GM12878 (cell line): Measurements from ENCODE around the gene TSHZ2. TPM values are rescaled to one million over a fixed set of nuclear protein-coding genes. Genes with fewer than 3 reads are reported as not detected.

Experiments used
- ATAC-seq: fragments of 200-7000 bp; cut with Tn5 transposase; 3 replicates; pipeline ENCODE4 v1.9.1; 2020; ENCODE audit warnings: mild to moderate bottlenecking, moderate library complexity
- BruUV-seq: library from RNA; stranded (reverse); fragments of 400-500 nt; replicated peaks from 2 replicates; lab custom pipeline; 2021; lab: Mats Ljungman, UMichigan
- CTCF ChIA-PET: fragments of 300-600 bp; sonication (Branson Sonifier 250); formaldehyde crosslinking; extraction: SDS; loops from one replicate; lab custom pipeline; 2021; ENCODE audit warnings: inconsistent platforms; lab: Yijun Ruan, JAX
- POLR2A ChIA-PET: fragments of 350-600 bp; formaldehyde crosslinking; extraction: SDS; loops from one replicate; lab custom pipeline; 2021; ENCODE audit warnings: inconsistent platforms; lab: Charles Lee
- RAD21 ChIA-PET: fragments of 300-600 bp; sonication (Branson Sonifier 250); formaldehyde crosslinking; loops from one replicate; lab custom pipeline; 2023; ENCODE audit warnings: antibody characterized with exemption; ENCODE audit not compliant: unreplicated experiment; lab: Charles Lee
- SMC1A ChIA-PET: fragments of 300-600 bp; sonication (Branson Sonifier 250); formaldehyde crosslinking; loops from one replicate; lab custom pipeline; 2023; ENCODE audit not compliant: unreplicated experiment, uncharacterized antibody; lab: Charles Lee
- DNase-seq: peaks from one replicate; pipeline ENCODE4 v3.0.0-alpha.2; 2011; ENCODE audit warnings: low read depth, low spot score
- FAIRE-seq: peaks from 3 replicates; lab custom pipeline; 2011; peaks lifted over from hg19 to GRCh38; lab: Jason Lieb, UNC
- H2AFZ ChIP-seq: 2 replicates; pipeline ENCODE4 v1.6.0; 2011; ENCODE audit warnings: low read depth, low read length, control low read depth; ENCODE audit not compliant: control insufficient read depth
- H3K27ac ChIP-seq: 2 replicates; pipeline ENCODE4 v1.5.1; 2011; ENCODE audit warnings: control low read depth; ENCODE audit not compliant: control insufficient read depth, insufficient read depth
- H3K27me3 ChIP-seq, 2 experiments: replicated peaks in 1 of 2; 2 replicates each; pipeline versions ENCODE4 v1.6.0 to v1.6.1; 2011; ENCODE audit warnings: low read length in 1 of 2; ENCODE audit not compliant: control insufficient read depth in 2 of 2, insufficient read depth in 2 of 2
- H3K36me3 ChIP-seq, 2 experiments: 2 replicates each; pipeline ENCODE4 v1.5.1; 2011; ENCODE audit warnings: low read length in 1 of 2; ENCODE audit not compliant: control insufficient read depth in 2 of 2, insufficient read depth in 2 of 2
- H3K4me1 ChIP-seq: 2 replicates; pipeline ENCODE4 v1.6.1; 2011; ENCODE audit warnings: mild to moderate bottlenecking, low read length, moderate library complexity, mixed read lengths; ENCODE audit not compliant: control insufficient read depth, insufficient read depth
- H3K4me2 ChIP-seq: 2 replicates; pipeline ENCODE4 v1.6.0; 2011; ENCODE audit warnings: control low read depth; ENCODE audit not compliant: control insufficient read depth, insufficient read depth
- H3K4me3 ChIP-seq: fragments of 200-600 bp; sonication (generic); 2 replicates; pipeline ENCODE4 v1.5.1; 2016
- H3K79me2 ChIP-seq: 2 replicates; pipeline ENCODE4 v1.6.0; 2011; ENCODE audit warnings: low read length; ENCODE audit not compliant: control insufficient read depth, insufficient read depth
- H3K9ac ChIP-seq: 2 replicates; pipeline ENCODE4 v1.8.0; 2011; ENCODE audit warnings: low read length, control low read depth, mixed read lengths; ENCODE audit not compliant: control insufficient read depth, insufficient read depth
- H3K9me3 ChIP-seq: replicated peaks from 3 replicates; pipeline ENCODE4 v1.5.1; 2011; ENCODE audit warnings: mild to moderate bottlenecking, low read length; ENCODE audit not compliant: control insufficient read depth, insufficient read depth
- H4K20me1 ChIP-seq: 2 replicates; pipeline ENCODE4 v1.6.0; 2011; ENCODE audit not compliant: control insufficient read depth, insufficient read depth
- BCLAF1 ChIP-seq: fragments of 450-650 bp; IDR thresholded peaks from 2 replicates; pipeline ENCODE4 v1.6.1; 2017; ENCODE audit warnings: antibody characterized with exemption, mild to moderate bottlenecking, moderate library complexity
- MEF2B ChIP-seq: fragments of 450-650 bp; IDR thresholded peaks from 2 replicates; pipeline ENCODE4 v1.6.1; 2018; ENCODE audit warnings: mild to moderate bottlenecking, moderate library complexity; ENCODE audit not compliant: partially characterized antibody, poor library complexity, severe bottlenecking
- MLLT1 ChIP-seq: fragments of 450-650 bp; IDR thresholded peaks from 2 replicates; pipeline ENCODE4 v1.6.1; 2016; ENCODE audit warnings: mild to moderate bottlenecking
- MTA3 ChIP-seq: IDR thresholded peaks from 2 replicates; pipeline ENCODE4 v1.6.1; 2012; ENCODE audit warnings: low read length, inconsistent platforms, borderline replicate concordance
- MYC ChIP-seq: IDR thresholded peaks from 2 replicates; pipeline ENCODE4 v1.6.1; 2011; ENCODE audit warnings: mild to moderate bottlenecking, low read length, moderate library complexity, inconsistent platforms; ENCODE audit not compliant: insufficient read depth, insufficient replicate concordance, insufficient read length, severe bottlenecking
- NFYB ChIP-seq: IDR thresholded peaks from 2 replicates; pipeline ENCODE4 v1.6.1; 2011; ENCODE audit warnings: low read depth, mild to moderate bottlenecking, low read length, improper control_type of control experiment, moderate library complexity; ENCODE audit not compliant: insufficient read depth
- POLR2AphosphoS2 ChIP-seq: IDR thresholded peaks from 2 replicates; pipeline ENCODE4 v1.6.1; 2011; ENCODE audit warnings: low read depth, mild to moderate bottlenecking, low read length, improper control_type of control experiment, moderate library complexity
- SREBF1 ChIP-seq: IDR thresholded peaks from 2 replicates; pipeline ENCODE4 v1.6.1; 2012; ENCODE audit warnings: mild to moderate bottlenecking, low read length
- TAF1 ChIP-seq: IDR thresholded peaks from 2 replicates; pipeline ENCODE4 v1.6.1; 2011; ENCODE audit warnings: mild to moderate bottlenecking, low read depth, low read length, borderline replicate concordance
- ZBTB11 ChIP-seq: fragments of 450-650 bp; formaldehyde crosslinking; IDR thresholded peaks from 2 replicates; pipeline ENCODE4 v1.5.0; 2022; ENCODE audit warnings: mild to moderate bottlenecking, missing genetic modification characterization
- ZNF592 ChIP-seq: fragments of 450-650 bp; IDR thresholded peaks from 2 replicates; pipeline ENCODE4 v1.6.1; 2017; ENCODE audit warnings: mild to moderate bottlenecking, moderate library complexity
- WGBS: methylation state at CpG from one replicate; pipeline ENCODE4 v1.1.6; 2016; ENCODE audit warnings: low lambda C conversion rate; ENCODE audit not compliant: insufficient replicate concordance, insufficient coverage; ENCODE audit errors: missing lambda C conversion rate; 5-methylcytosine and 5-hydroxymethylcytosine counted together
- in situ Hi-C: fragments of 300-500 bp; cut with MboI; formaldehyde crosslinking; loops from 9 replicates; pipeline ENCODE4 v1.14.3; 2018; ENCODE audit warnings: mixed read lengths
- intact Hi-C: fragments of 100-400 bp; cut with micrococcal nuclease; formaldehyde crosslinking; loops from one replicate; pipeline ENCODE4 v1.14.2; 2022; ENCODE audit not compliant: unreplicated experiment
- polyA plus RNA-seq, 11 experiments: library from polyadenylated mRNA; depleted of rRNA in 4 of 11; unstranded in 6 of 11; stranded (reverse) in 5 of 11; fragments of >200 nt; fragmentation: Nextera tagmentation in 4 of 11; fragmentation: Illumina TruSeq in 1 of 11; extraction: Ambion mirVana in 4 of 11; extraction: Trizol in 1 of 11; gene quantifications; 1 replicate in 1 of 11; 2 replicates in 10 of 11; pipeline versions ENCODE4 v1.2.1 to v1.2.3, GENCODE V29; 2011 to 2016; ENCODE audit warnings: inconsistent platforms in 2 of 11, missing spikeins in 2 of 11, low read depth in 1 of 11
- total RNA-seq, 4 experiments: library from RNA; depleted of rRNA in 3 of 4; stranded (reverse); fragments of >200 nt in 3 of 4; fragmentation: Illumina TruSeq in 1 of 4; extraction: Trizol in 1 of 4; gene quantifications; 2 replicates each; pipeline versions ENCODE4 v1.2.1 to v1.2.3, GENCODE V29; 2013 to 2021

The TSHZ2 gene
- total and polyA plus RNA-seq, 10 of the 15 experiments (the other 5 are each of a cell fraction or from before 2014, with no cell fraction given) = 0.01 to 0.86 (median 0.13) TPM; not detected in 2

- BruUV-seq = no TSS peak
- no peak overlapping the region for H3K4me3 ChIP-seq
- intact Hi-C loops (no loop called here), in situ Hi-C loops (no loop called here)
- ChIA-PET SMC1A (no interaction called here), RAD21 (interaction anchor here (0.6 kb wide), 1 partner anchor 35 kb away, joined by 3 read pairs; no protein-coding TSS in a partner anchor), CTCF (no interaction called here), POLR2A (interaction anchor here (0.6 kb wide), 1 partner anchor 897 kb away, joined by 4 read pairs; no protein-coding TSS in a partner anchor)
- no peaks in the 10 kb centered on the region for H3K27me3 ChIP-seq
- no peak overlapping the region for H3K9ac ChIP-seq
- no peaks in the 10 kb centered on the region for H3K79me2 ChIP-seq
- no peak for FAIRE-seq
- peaks cover 4% of the 10 kb centered on the region; the same call in 2 of the 3 replicates for H3K9me3 ChIP-seq
- H2AFZ ChIP-seq = no peak overlapping the region
- H3K27ac ChIP-seq = no peak overlapping the region
- WGBS = 20% methylated on average over 3 of the region's 3 CpGs
- DNase-seq = no peak
- H4K20me1 ChIP-seq = no peaks in the 10 kb centered on the region
- no peaks in the 10 kb centered on the region for H3K36me3 ChIP-seq
- H3K4me1 ChIP-seq = peaks cover 16% of the 10 kb centered on the region
- ATAC-seq = no peak; the same call in 2 of the 3 replicates
- H3K4me2 ChIP-seq = no peak overlapping the region
- TF ChIP-seq POLR2AphosphoS2 (no peak), TAF1 (no peak), SREBF1 (no peak), BCLAF1 (no peak), ZBTB11 (CRISPR knock-in tag) (no peak), MLLT1 (no peak), NFYB (no peak), ZNF592 (no peak), MEF2B (no peak), MTA3 (no peak), MYC (no peak)
These were observed 188.9 kb downstream of the TSHZ2 start for GRCh38 chr20:53161073-53161472.
